ENCODE data around the gene POLR3G. TPM values are rescaled to one million over a fixed set of nuclear protein-coding genes. Genes with fewer than 3 reads are reported as not detected.

POLR3G gene
- total and polyA plus RNA-seq, 8 donors: 0.53 to 1.3 (median 0.84) TPM

DNA sequence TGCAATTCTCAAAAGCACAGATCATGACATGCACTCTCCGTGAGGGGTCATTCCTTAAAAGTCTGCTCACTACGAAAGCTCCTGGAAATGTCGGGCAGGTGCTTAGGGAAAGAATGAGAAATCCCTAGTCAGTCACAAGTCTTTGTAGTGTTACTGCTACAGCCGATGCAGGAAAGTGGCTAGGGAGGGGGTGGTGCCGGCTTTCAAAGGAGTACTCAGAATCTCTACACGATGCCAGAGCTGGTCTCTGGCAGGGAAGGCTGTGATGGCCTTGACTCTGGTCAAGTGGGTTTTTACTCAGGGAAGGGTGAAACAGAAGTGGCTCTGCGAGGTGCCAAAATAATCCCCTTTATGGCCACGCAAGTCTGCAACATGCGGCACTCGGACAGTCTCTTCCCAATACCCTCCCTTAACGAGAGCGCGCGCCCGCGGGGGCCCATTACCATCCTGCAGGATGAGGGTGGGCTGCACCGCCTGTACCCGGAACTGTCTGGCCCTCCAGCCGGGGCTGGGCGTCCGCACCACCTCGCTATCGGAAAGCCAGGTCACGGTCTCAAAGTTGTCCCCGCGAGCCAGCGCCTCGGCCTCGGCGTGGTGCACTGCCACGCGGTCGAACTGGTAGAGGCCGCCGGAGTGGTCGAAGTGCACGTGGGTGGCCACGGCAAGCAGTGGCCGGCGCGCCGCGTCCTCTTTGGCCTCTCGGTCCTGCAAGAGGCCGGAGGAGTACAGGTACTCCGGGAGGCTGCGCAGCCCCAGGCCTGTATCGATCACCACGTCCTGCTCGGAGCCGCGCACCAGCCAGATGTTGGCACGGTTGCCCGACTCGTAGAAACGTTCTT, 1.0 kb upstream of the POLR3G start:
- intact Hi-C loops (cut with DNase I): loop anchor here in 1 of 3 donors (10.0 kb wide), 1 partner anchor 51 kb away; the partner anchor contains the start of gene LYSMD3
- Histone ChIP-seq H3K27me3 (no peaks in the 10 kb centered on the region), H3K9me3 (no peaks in the 10 kb centered on the region), H3K4me3 (peak overlapping the region; percentile 34 to 94 (median 90)), H3K36me3 (no peaks in the 10 kb centered on the region), H3K27ac (peak overlapping the region; percentile 79 to 92 (median 84)), H3K4me1 (peaks cover 11 to 14% (median 11%) of the 10 kb centered on the region in 3 donors)
- WGBS, 2 donors: 0% methylated on average over 38 to 56 of the region's 56 CpGs
- DNase-seq: peak in 5 of 6 donors; percentile 16 to 88 (median 31)
- peak; percentile 17 to 53 (median 52) for ATAC-seq
- no peak for FAIRE-seq
- TF ChIP-seq, protein P1, sequence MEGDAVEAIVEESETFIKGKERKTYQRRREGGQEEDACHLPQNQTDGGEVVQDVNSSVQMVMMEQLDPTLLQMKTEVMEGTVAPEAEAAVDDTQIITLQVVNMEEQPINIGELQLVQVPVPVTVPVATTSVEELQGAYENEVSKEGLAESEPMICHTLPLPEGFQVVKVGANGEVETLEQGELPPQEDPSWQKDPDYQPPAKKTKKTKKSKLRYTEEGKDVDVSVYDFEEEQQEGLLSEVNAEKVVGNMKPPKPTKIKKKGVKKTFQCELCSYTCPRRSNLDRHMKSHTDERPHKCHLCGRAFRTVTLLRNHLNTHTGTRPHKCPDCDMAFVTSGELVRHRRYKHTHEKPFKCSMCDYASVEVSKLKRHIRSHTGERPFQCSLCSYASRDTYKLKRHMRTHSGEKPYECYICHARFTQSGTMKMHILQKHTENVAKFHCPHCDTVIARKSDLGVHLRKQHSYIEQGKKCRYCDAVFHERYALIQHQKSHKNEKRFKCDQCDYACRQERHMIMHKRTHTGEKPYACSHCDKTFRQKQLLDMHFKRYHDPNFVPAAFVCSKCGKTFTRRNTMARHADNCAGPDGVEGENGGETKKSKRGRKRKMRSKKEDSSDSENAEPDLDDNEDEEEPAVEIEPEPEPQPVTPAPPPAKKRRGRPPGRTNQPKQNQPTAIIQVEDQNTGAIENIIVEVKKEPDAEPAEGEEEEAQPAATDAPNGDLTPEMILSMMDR (IDR thresholded peaks at IDR 0.05): no peak

DNA sequence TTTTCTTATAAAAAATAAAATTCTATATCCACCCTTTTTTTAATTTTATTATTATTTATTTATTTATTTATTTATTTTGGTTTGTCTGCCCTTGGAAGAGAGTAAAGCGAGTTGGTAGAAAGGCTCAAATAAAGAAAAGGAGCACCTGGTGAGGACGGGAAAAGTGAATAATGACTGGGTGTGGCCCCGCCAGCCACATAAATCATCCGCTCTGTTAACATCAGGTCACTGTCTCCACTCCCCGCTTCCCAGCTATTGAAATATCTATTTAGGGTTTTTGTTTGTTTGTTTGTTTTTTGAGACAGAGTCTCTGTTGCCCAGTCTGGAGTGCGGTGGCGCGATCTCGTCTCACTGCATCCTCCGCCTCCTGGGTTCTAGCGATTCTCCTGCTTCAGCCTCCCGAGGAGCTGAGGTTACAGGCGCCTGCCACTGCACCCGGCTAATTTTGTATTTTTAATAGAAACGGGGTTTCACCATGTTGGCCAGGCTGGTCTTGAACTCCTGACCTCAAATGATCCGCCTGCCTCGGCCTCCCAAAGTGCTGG, 844 bp downstream of the POLR3G start:
- WGBS, 2 donors: 66 to 75% methylated on average over 17 of the region's 17 CpGs
- H3K36me3 ChIP-seq: no peaks in the 10 kb centered on the region
- H3K27ac ChIP-seq: no peak overlapping the region
- H3K9me3 ChIP-seq: no peaks in the 10 kb centered on the region
- intact Hi-C loops (cut with DNase I): loop anchor here in 1 of 3 donors (10.0 kb wide), 1 partner anchor 49 kb away; the partner anchor contains the start of gene LYSMD3
- H3K27me3 ChIP-seq: no peaks in the 10 kb centered on the region
- H3K4me3 ChIP-seq: peak overlapping the region in 2 of 4 donors; percentile 88 to 94
- DNase-seq (no peak), FAIRE-seq (no peak), ATAC-seq (no peak)
- H3K4me1 ChIP-seq: peaks cover 11 to 14% (median 11%) of the 10 kb centered on the region in 3 donors
- TF ChIP-seq, protein P1 (IDR thresholded peaks at IDR 0.05): no peak

DNA sequence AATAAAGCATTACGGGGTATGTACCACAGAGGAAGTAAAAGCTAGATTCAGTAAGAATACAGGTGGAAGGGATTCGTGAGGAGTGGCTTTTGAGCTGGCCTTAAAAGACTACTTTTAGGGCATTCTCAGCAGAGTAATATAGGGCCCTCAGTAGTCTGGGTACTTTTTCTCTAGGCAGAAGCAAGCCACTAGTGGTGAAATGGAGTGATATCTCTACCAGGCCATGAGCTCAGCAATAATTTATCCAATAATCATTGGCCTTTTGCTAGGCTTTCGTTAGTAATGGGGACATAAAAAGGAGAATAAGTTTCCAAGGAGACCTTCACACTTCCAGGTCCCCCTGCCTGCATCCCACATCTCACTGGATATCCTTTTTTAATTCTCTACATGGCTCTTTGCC, 1.7 kb downstream of the POLR3G start:
- 85 to 87% methylated on average over 3 of the region's 3 CpGs for WGBS, 2 donors
- Histone ChIP-seq H3K4me3 (no peak overlapping the region), H3K27ac (no peak overlapping the region), H3K36me3 (no peaks in the 10 kb centered on the region), H3K27me3 (no peaks in the 10 kb centered on the region), H3K9me3 (no peaks in the 10 kb centered on the region), H3K4me1 (peaks cover 11 to 14% (median 11%) of the 10 kb centered on the region in 3 donors)
- DNase-seq (no peak), ATAC-seq (no peak), FAIRE-seq (no peak)
- intact Hi-C loops (cut with DNase I): loop anchor here in 1 of 3 donors (10.0 kb wide), 1 partner anchor 48 kb away; the partner anchor contains the start of gene LYSMD3
- TF ChIP-seq, protein P1 (IDR thresholded peaks at IDR 0.05): no peak

DNA sequence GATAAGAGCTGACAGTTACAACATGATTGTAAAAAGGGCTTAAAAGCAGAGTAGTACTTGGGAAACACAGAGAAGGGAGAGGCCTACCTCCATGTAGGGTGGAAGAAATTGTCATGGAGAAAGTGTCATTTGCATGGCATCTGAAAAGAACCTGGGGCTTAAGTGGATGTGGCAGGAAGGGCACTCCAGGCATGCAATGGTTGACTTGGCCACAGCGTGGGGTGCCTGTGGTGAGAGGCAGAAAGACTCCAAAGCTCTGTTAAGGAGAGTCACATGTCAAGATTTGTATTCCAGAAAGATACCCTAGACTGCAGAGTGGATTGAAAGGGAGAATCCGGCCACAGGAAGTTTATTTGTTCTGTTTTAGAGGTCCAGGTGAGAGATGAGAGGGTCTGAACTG, 2.4 kb downstream of the POLR3G start:
- ATAC-seq: no peak

More for the DNA sequence above, 2.4 kb downstream of the POLR3G start:
- Histone ChIP-seq H3K9me3 (no peaks in the 10 kb centered on the region), H3K27me3 (no peaks in the 10 kb centered on the region), H3K4me1 (peaks cover 7 to 12% (median 8%) of the 10 kb centered on the region in 3 donors), H3K27ac (no peak overlapping the region), H3K36me3 (no peaks in the 10 kb centered on the region), H3K4me3 (no peak overlapping the region)
- 65 to 79% methylated on average over 2 of the region's 2 CpGs for WGBS, 2 donors
- no peak for DNase-seq
- TF ChIP-seq, protein P1 (IDR thresholded peaks at IDR 0.05): no peak
- FAIRE-seq: no peak
- intact Hi-C loops (cut with DNase I): loop anchor here in 1 of 3 donors (10.0 kb wide), 1 partner anchor 48 kb away; the partner anchor contains the start of gene LYSMD3
